Suprapubic skin (tissue), 3 donors: ENCODE measurements around the gene AGPAT1.

Source experiments
- CTCF ChIP-seq, 2 donors: fragments of 200-600 bp in 1 of 2; fragments of 450-650 bp in 1 of 2; sonication (generic) in 1 of 2; IDR thresholded peaks; one replicate each; pipeline ENCODE4 v1.5.1; 2016 to 2019; ENCODE audit warnings: antibody characterized with exemption in 2 of 2, mild to moderate bottlenecking in 1 of 2, moderate library complexity in 1 of 2
- POLR2A ChIP-seq, 2 donors: fragments of 450-650 bp; IDR thresholded peaks; one replicate each; pipeline ENCODE4 v1.6.1; 2017; ENCODE audit warnings: antibody characterized with exemption in 2 of 2, mild to moderate bottlenecking in 2 of 2, moderate library complexity in 2 of 2

DNA sequence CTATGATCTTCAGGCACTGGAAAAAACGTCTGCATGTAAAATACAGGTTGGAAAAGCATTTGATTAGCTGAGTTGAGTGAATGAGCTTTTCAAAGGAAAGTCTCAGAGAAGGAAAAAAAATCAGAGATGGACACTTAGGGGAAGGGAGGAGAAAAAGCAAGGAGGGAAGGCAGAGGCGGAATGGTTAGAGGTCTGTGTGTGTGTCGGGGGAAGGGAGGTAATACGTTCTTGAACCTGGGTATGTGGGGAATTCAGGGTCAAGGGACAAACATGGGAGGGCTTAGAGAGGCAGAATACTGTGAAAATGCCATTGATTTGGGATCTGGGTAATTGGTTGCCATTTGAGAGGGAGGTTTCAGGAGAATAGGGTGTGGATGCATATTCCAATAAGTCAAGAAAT is 29.2 kb downstream of the AGPAT1 start:
- no peak for TF ChIP-seq CTCF (IDR thresholded peaks at IDR 0.05)
- no peak for TF ChIP-seq POLR2A (IDR thresholded peaks at IDR 0.05)
